ENCODE data around the gene SLC35B2.
A peak's percentile ranks its signal among the peaks of the same experiment; 100 is the strongest.

SLC35B2 gene

GRCh38 chr6:44253307-44254101, 3.8 kb downstream of the SLC35B2 start:
- DNase-seq: peak; percentile 37 to 56 (median 42)

GRCh38 chr6:44251576-44252524, 5.5 kb downstream of the SLC35B2 start:
- peaks cover 65% of the 10 kb centered on the region for H3K36me3 ChIP-seq (ENCODE audit: control insufficient read depth, insufficient read depth, low read length)
- no peak for DNase-seq
- no peak overlapping the region for H3K27ac ChIP-seq (ENCODE audit: insufficient read depth, low read length, poor library complexity, severe bottlenecking)
- H3K27me3 ChIP-seq (replicated peaks; ENCODE audit: control insufficient read depth, insufficient read depth, low read length, poor library complexity, severe bottlenecking): no peaks in the 10 kb centered on the region
- peaks cover 22% of the 10 kb centered on the region for H3K4me1 ChIP-seq (ENCODE audit: control insufficient read depth, insufficient read depth, low read length, poor library complexity, severe bottlenecking)
- no peak overlapping the region for H3K4me3 ChIP-seq (ENCODE audit: insufficient read depth, low read depth, low read length, poor library complexity, severe bottlenecking)
- no peaks in the 10 kb centered on the region for H3K9me3 ChIP-seq (ENCODE audit: control insufficient read depth, low read length)

More at GRCh38 chr6:44253307-44254101, 3.8 kb downstream of the SLC35B2 start:
- H3K4me3 ChIP-seq (ENCODE audit: insufficient read depth, low read depth, low read length, poor library complexity, severe bottlenecking): no peak overlapping the region
- no peak overlapping the region for H3K27ac ChIP-seq (ENCODE audit: insufficient read depth, low read length, poor library complexity, severe bottlenecking)
- H3K9me3 ChIP-seq (ENCODE audit: control insufficient read depth, low read length): no peaks in the 10 kb centered on the region
- peaks cover 62% of the 10 kb centered on the region for H3K36me3 ChIP-seq (ENCODE audit: control insufficient read depth, insufficient read depth, low read length)
- peaks cover 25% of the 10 kb centered on the region for H3K4me1 ChIP-seq (ENCODE audit: control insufficient read depth, insufficient read depth, low read length, poor library complexity, severe bottlenecking)
- H3K27me3 ChIP-seq (replicated peaks; ENCODE audit: control insufficient read depth, insufficient read depth, low read length, poor library complexity, severe bottlenecking): no peaks in the 10 kb centered on the region

GRCh38 chr6:44250718-44251123, 6.6 kb downstream of the SLC35B2 start:
- no peak overlapping the region for H3K27ac ChIP-seq (ENCODE audit: insufficient read depth, low read length, poor library complexity, severe bottlenecking)
- no peak for DNase-seq
- no peaks in the 10 kb centered on the region for H3K9me3 ChIP-seq (ENCODE audit: control insufficient read depth, low read length)
- peaks cover 65% of the 10 kb centered on the region for H3K36me3 ChIP-seq (ENCODE audit: control insufficient read depth, insufficient read depth, low read length)
- peaks cover 16% of the 10 kb centered on the region for H3K4me1 ChIP-seq (ENCODE audit: control insufficient read depth, insufficient read depth, low read length, poor library complexity, severe bottlenecking)
- no peaks in the 10 kb centered on the region for H3K27me3 ChIP-seq (replicated peaks; ENCODE audit: control insufficient read depth, insufficient read depth, low read length, poor library complexity, severe bottlenecking)
- H3K4me3 ChIP-seq (ENCODE audit: insufficient read depth, low read depth, low read length, poor library complexity, severe bottlenecking): no peak overlapping the region

- Histone ChIP-seq H3K4me1 (ENCODE audit: control insufficient read depth, insufficient read depth, low read length, poor library complexity, severe bottlenecking) (peaks cover 18% of the 10 kb centered on the region), H3K27me3 (replicated peaks; ENCODE audit: control insufficient read depth, insufficient read depth, low read length, poor library complexity, severe bottlenecking) (no peaks in the 10 kb centered on the region), H3K4me3 (ENCODE audit: insufficient read depth, low read depth, low read length, poor library complexity, severe bottlenecking) (no peak overlapping the region), H3K27ac (ENCODE audit: insufficient read depth, low read length, poor library complexity, severe bottlenecking) (no peak overlapping the region), H3K36me3 (ENCODE audit: control insufficient read depth, insufficient read depth, low read length) (peaks cover 65% of the 10 kb centered on the region), H3K9me3 (ENCODE audit: control insufficient read depth, low read length) (no peaks in the 10 kb centered on the region)
- DNase-seq: no peak
Observed at GRCh38 chr6:44250067-44250717, 7.1 kb downstream of the SLC35B2 start.

- H3K4me1 ChIP-seq (ENCODE audit: control insufficient read depth, insufficient read depth, low read length, poor library complexity, severe bottlenecking): peaks cover 18% of the 10 kb centered on the region
- H3K27ac ChIP-seq (ENCODE audit: insufficient read depth, low read length, poor library complexity, severe bottlenecking): peak overlapping the region; percentile 3
- peaks cover 58% of the 10 kb centered on the region for H3K36me3 ChIP-seq (ENCODE audit: control insufficient read depth, insufficient read depth, low read length)
- H3K27me3 ChIP-seq (replicated peaks; ENCODE audit: control insufficient read depth, insufficient read depth, low read length, poor library complexity, severe bottlenecking): no peaks in the 10 kb centered on the region
- no peaks in the 10 kb centered on the region for H3K9me3 ChIP-seq (ENCODE audit: control insufficient read depth, low read length)
- peak overlapping the region; percentile 80 for H3K4me3 ChIP-seq (ENCODE audit: insufficient read depth, low read depth, low read length, poor library complexity, severe bottlenecking)
- DNase-seq: no peak
Observed at GRCh38 chr6:44249082-44249748, 8.1 kb downstream of the SLC35B2 start.

GRCh38 chr6:44248579-44248978, 8.7 kb downstream of the SLC35B2 start:
- DNase-seq: no peak
- H3K4me3 ChIP-seq (ENCODE audit: insufficient read depth, low read depth, low read length, poor library complexity, severe bottlenecking): peak overlapping the region; percentile 80
- H3K9me3 ChIP-seq (ENCODE audit: control insufficient read depth, low read length): no peaks in the 10 kb centered on the region
- H3K4me1 ChIP-seq (ENCODE audit: control insufficient read depth, insufficient read depth, low read length, poor library complexity, severe bottlenecking): peaks cover 18% of the 10 kb centered on the region
- peak overlapping the region; percentile 3 for H3K27ac ChIP-seq (ENCODE audit: insufficient read depth, low read length, poor library complexity, severe bottlenecking)
- H3K27me3 ChIP-seq (replicated peaks; ENCODE audit: control insufficient read depth, insufficient read depth, low read length, poor library complexity, severe bottlenecking): no peaks in the 10 kb centered on the region
- peaks cover 52% of the 10 kb centered on the region for H3K36me3 ChIP-seq (ENCODE audit: control insufficient read depth, insufficient read depth, low read length)

- peak overlapping the region; percentile 83 for H3K27ac ChIP-seq (ENCODE audit: insufficient read depth, low read length, poor library complexity, severe bottlenecking)
- DNase-seq: peak; percentile 80 to 87 (median 86)
- H3K36me3 ChIP-seq (ENCODE audit: control insufficient read depth, insufficient read depth, low read length): peaks cover 43% of the 10 kb centered on the region
- no peaks in the 10 kb centered on the region for H3K27me3 ChIP-seq (replicated peaks; ENCODE audit: control insufficient read depth, insufficient read depth, low read length, poor library complexity, severe bottlenecking)
- peaks cover 18% of the 10 kb centered on the region for H3K4me1 ChIP-seq (ENCODE audit: control insufficient read depth, insufficient read depth, low read length, poor library complexity, severe bottlenecking)
- peak overlapping the region; percentile 80 for H3K4me3 ChIP-seq (ENCODE audit: insufficient read depth, low read depth, low read length, poor library complexity, severe bottlenecking)
- no peaks in the 10 kb centered on the region for H3K9me3 ChIP-seq (ENCODE audit: control insufficient read depth, low read length)
Observed at GRCh38 chr6:44247338-44248302, 9.7 kb downstream of the SLC35B2 start.

- H3K27me3 ChIP-seq (replicated peaks; ENCODE audit: control insufficient read depth, insufficient read depth, low read length, poor library complexity, severe bottlenecking): no peaks in the 10 kb centered on the region
- H3K9me3 ChIP-seq (ENCODE audit: control insufficient read depth, low read length): no peaks in the 10 kb centered on the region
- H3K36me3 ChIP-seq (ENCODE audit: control insufficient read depth, insufficient read depth, low read length): peaks cover 35% of the 10 kb centered on the region
- peak within 1 kb of the TSS; percentile 80 for H3K4me3 ChIP-seq (ENCODE audit: insufficient read depth, low read depth, low read length, poor library complexity, severe bottlenecking)
- peak within 1 kb of the TSS; percentile 83 for H3K27ac ChIP-seq (ENCODE audit: insufficient read depth, low read length, poor library complexity, severe bottlenecking)
- DNase-seq: peak; percentile 95 to 96 (median 96)
- peaks cover 18% of the 10 kb centered on the region for H3K4me1 ChIP-seq (ENCODE audit: control insufficient read depth, insufficient read depth, low read length, poor library complexity, severe bottlenecking)
Observed at GRCh38 chr6:44246663-44247337, 10.5 kb downstream of the SLC35B2 start, which contains the start of gene HSP90AB1. Gene HSP90AB1 (plus strand): TSS chr6:44247101. CDS start chr6:44248630, 1,529 bp downstream.

All from effector memory CD4-positive, alpha-beta T cell (primary cell).